Naive thymus-derived CD8-positive, alpha-beta T cell (primary cell): ENCODE measurements around the gene FRMD4B. TPM values are rescaled to one million over a fixed set of nuclear protein-coding genes. Genes with fewer than 3 reads are reported as not detected.
"Not testable (repeated sequence)": the region's sequence is repeated elsewhere in the genome, so short reads cannot be mapped to it uniquely, and the experiment has no call there.

Experiments used
- ATAC-seq, 2 donors: fragments of 150-1000 bp; cut with Tn5 transposase in 1 of 2; sonication (Bioruptor Pico), chemical (Tn5 transposase) in 1 of 2; 1 replicate in 1 of 2; 2 replicates in 1 of 2; pipeline ENCODE4 v1.10.0; 2021; ENCODE audit warnings: mild to moderate bottlenecking in 2 of 2, moderate library complexity in 2 of 2
- POLR2A ChIA-PET: fragments of 350-600 bp; sonication (Branson Sonifier 250); formaldehyde crosslinking; loops from one replicate; lab custom pipeline; 2021; ENCODE audit warnings: antibody characterized with exemption; lab: Charles Lee
- DNase-seq, 10 donors: peaks; one replicate each; pipeline versions ENCODE4 v3.0.0 to v3.0.0-alpha.2; 2020 to 2022
- H3K27ac Mint-ChIP-seq, 10 donors: one replicate each; pipeline ENCODE4 v1.8.0; 2020 to 2022; ENCODE audit warnings: mild to moderate bottlenecking in 10 of 10, mixed read lengths in 10 of 10, moderate library complexity in 4 of 10, inconsistent platforms in 1 of 10
- H3K27me3 Mint-ChIP-seq, 5 donors: one replicate each; pipeline ENCODE4 v1.8.0; 2021 to 2022; ENCODE audit warnings: mixed read lengths in 5 of 5
- H3K36me3 Mint-ChIP-seq, 3 donors: one replicate each; pipeline ENCODE4 v1.8.0; 2020 to 2022; ENCODE audit warnings: mixed read lengths in 3 of 3, mild to moderate bottlenecking in 2 of 3, inconsistent platforms in 1 of 3
- H3K4me1 Mint-ChIP-seq, 4 donors: one replicate each; pipeline ENCODE4 v1.8.0; 2021 to 2022; ENCODE audit warnings: mixed read lengths in 4 of 4
- H3K4me3 Mint-ChIP-seq, 10 donors: one replicate each; pipeline ENCODE4 v1.8.0; 2020 to 2022; ENCODE audit warnings: mild to moderate bottlenecking in 10 of 10, mixed read lengths in 10 of 10, moderate library complexity in 6 of 10, inconsistent platforms in 1 of 10
- H3K9me3 Mint-ChIP-seq, 9 donors: one replicate each; pipeline ENCODE4 v1.8.0; 2020 to 2022; ENCODE audit warnings: mixed read lengths in 9 of 9, mild to moderate bottlenecking in 3 of 9, inconsistent platforms in 1 of 9, moderate library complexity in 1 of 9
- polyA plus RNA-seq, 3 donors: library from polyadenylated mRNA; unstranded; fragments of 300-500 nt; fragmentation: Illumina TruSeq; gene quantifications; one replicate each; pipeline ENCODE4 v1.2.3, GENCODE V29; 2021
- total RNA-seq, 8 experiments: library from RNA in 2 of 8; stranded (reverse) in 2 of 8; gene quantifications; one replicate each; pipeline ENCODE4 v1.2.3 and lab custom pipeline; 2021 to 2026

Gene FRMD4B
- total and polyA plus RNA-seq, 5 experiments from 2014 or later = 0.15 to 0.39 (median 0.27) TPM

DNA sequence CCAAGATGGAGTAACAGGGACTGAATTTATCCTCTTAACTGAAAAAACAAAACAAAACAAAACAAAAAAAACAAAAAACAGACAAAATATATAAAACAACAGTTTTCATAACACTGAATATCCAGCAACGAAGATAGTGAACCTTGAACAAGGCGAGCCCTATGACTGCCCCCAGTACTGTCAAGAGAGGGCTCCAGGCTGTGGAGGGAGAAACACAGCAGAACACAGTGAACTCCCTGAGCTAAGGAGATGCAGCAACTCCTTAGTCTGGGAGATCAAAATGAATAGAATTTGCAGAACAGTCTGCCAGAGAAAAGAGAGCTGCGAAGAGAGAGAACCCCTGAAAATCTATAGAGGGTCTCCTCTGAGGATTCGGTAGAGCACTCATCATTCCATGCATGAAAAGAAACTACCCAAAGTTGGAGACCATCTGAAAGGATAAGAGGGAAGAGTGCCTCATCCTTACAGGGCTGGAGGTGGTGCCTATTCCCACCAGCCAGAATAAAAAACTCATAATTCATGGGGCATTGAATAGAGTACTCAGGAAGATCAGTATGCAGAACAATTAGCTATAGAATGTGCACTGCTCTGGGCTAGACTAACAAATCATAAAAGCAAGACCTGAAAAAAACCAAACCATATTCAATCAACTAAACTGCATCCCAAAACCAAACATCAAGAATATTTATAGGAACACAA is 101.8 kb downstream of the FRMD4B start:
- peak overlapping the region in 1 of 10 donors; percentile 40 for H3K27ac Mint-ChIP-seq
- DNase-seq (no peak), ATAC-seq (no peak)
- peaks cover 0 to 21% (median 5%) of the 10 kb centered on the region in 4 donors for H3K4me1 Mint-ChIP-seq
- POLR2A ChIA-PET = no interaction called here
- no peak overlapping the region for H3K4me3 Mint-ChIP-seq
- no peaks in the 10 kb centered on the region for H3K9me3 Mint-ChIP-seq
- no peaks in the 10 kb centered on the region for H3K36me3 Mint-ChIP-seq
- H3K27me3 Mint-ChIP-seq = no peaks in the 10 kb centered on the region

DNA sequence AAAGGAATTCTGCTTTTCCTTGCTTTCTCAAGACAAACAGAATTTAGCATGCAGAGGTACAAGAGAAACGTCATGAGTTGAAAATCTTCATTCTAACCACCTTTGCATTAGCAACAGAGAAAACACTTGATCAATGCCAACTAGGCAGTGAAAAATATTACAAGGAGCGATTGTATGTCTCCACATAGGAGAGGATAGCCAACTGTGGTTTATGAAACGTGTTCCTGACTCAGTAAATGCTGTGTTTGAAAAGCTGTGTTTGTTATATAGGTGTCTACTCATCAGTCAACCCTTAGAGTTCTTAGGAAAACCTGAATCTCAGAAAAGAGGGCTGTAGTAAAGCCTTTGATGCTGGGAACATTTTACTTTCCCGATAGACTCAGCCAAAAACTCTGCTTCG is 102.4 kb downstream of the FRMD4B start:
- no peaks in the 10 kb centered on the region for H3K27me3 Mint-ChIP-seq
- POLR2A ChIA-PET = no interaction called here
- no peaks in the 10 kb centered on the region for H3K36me3 Mint-ChIP-seq
- H3K27ac Mint-ChIP-seq = peak overlapping the region in 1 of 10 donors; percentile 51
- no peak overlapping the region for H3K4me3 Mint-ChIP-seq
- ATAC-seq = no peak
- H3K4me1 Mint-ChIP-seq = peaks cover 0 to 16% (median 5%) of the 10 kb centered on the region in 4 donors
- DNase-seq = no peak
- no peaks in the 10 kb centered on the region for H3K9me3 Mint-ChIP-seq

DNA sequence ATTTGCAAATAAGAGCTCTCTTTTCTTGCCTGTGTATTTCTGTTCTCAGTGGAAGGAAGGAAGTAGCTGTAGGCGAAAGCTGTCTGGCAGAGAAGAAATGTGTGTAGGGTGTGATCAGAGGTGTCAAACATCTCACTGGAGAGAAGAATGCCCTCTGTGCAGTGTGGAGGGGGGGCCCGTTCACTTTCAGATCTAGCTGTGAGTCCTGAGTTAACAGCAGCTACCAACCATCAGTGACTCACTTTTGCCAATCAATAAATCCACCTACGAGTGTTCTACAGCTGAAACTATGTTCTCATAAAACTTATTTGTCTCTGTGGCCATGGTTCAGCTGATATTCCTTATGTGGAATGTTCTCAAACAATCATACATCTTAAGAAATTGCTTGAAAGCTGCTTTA is 103.7 kb downstream of the FRMD4B start:
- H3K36me3 Mint-ChIP-seq = no peaks in the 10 kb centered on the region
- peak overlapping the region in 1 of 10 donors; percentile 48 for H3K4me3 Mint-ChIP-seq
- POLR2A ChIA-PET = no interaction called here
- ATAC-seq (no peak), DNase-seq (peak in 1 of 10 donors; percentile 31)
- H3K4me1 Mint-ChIP-seq = peaks cover 0 to 12% (median 5%) of the 10 kb centered on the region in 4 donors
- no peaks in the 10 kb centered on the region for H3K27me3 Mint-ChIP-seq
- H3K9me3 Mint-ChIP-seq = no peaks in the 10 kb centered on the region
- H3K27ac Mint-ChIP-seq = peak overlapping the region in 2 of 10 donors; percentile 37 to 52

GRCh38 chr3:69277403-69277802 is 108.5 kb downstream of the FRMD4B start:
- H3K9me3 Mint-ChIP-seq, H3K27me3 Mint-ChIP-seq, H3K36me3 Mint-ChIP-seq, ATAC-seq, H3K4me3 Mint-ChIP-seq, H3K27ac Mint-ChIP-seq, DNase-seq, POLR2A ChIA-PET, H3K4me1 Mint-ChIP-seq: not testable (repeated sequence)

DNA sequence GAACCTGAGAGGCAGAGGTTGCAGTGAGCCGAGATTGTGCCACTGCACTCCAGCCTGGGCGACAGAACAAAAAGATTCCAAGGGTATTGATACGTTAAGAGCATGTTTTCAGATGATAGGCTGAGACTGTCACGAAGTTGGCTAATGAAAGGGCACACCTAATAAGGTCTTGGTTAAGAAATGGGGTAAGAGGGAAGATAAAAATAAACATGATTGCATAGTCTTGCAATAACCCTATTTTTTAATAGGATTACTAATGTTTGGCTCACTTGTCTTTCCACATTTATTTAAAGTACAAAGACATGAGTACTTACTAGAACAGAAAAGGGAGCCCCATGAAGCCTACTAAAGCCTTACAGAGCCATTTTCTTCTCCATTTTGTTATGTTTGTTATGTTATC is 109.0 kb downstream of the FRMD4B start:
- Mint-ChIP-seq H3K4me1 (peaks cover 0 to 5% (median under 1%) of the 10 kb centered on the region in 4 donors), H3K4me3 (no peak overlapping the region), H3K9me3 (no peaks in the 10 kb centered on the region), H3K36me3 (no peaks in the 10 kb centered on the region), H3K27ac (no peak overlapping the region), H3K27me3 (no peaks in the 10 kb centered on the region)
- POLR2A ChIA-PET = no interaction called here
- ATAC-seq = no peak
- no peak for DNase-seq

- ATAC-seq, POLR2A ChIA-PET, H3K27me3 Mint-ChIP-seq, H3K4me3 Mint-ChIP-seq, DNase-seq, H3K36me3 Mint-ChIP-seq, H3K4me1 Mint-ChIP-seq, H3K9me3 Mint-ChIP-seq, H3K27ac Mint-ChIP-seq: not testable (repeated sequence)
Measured at GRCh38 chr3:69276191-69276590, 109.7 kb downstream of the FRMD4B start.

DNA sequence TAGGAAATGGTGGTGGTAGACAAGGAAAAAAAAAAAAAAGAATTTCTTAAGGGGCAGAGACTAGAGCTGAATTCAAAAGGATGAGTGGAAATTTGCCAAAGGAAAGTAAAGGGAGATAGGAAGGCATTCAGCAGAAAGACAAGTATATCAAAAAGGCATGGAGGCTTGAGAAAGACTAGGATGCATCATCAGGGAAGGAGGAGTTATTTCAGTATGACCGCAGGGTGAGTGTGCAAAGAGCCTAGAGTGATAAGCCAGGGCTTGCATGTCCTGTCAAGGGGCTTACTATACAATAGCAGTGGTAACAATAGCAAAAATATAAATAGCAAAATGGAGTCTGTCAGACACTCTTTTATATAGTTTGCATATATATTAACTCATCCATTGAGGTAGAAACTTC is 112.0 kb downstream of the FRMD4B start:
- ATAC-seq (no peak), DNase-seq (no peak)
- Mint-ChIP-seq H3K4me3 (no peak overlapping the region), H3K36me3 (no peaks in the 10 kb centered on the region), H3K4me1 (no peaks in the 10 kb centered on the region), H3K27ac (no peak overlapping the region), H3K27me3 (no peaks in the 10 kb centered on the region), H3K9me3 (no peaks in the 10 kb centered on the region)
- POLR2A ChIA-PET = no interaction called here

GRCh38 chr3:69272556-69272955 is 113.3 kb downstream of the FRMD4B start:
- no peak for DNase-seq
- H3K27me3 Mint-ChIP-seq = no peaks in the 10 kb centered on the region
- no peaks in the 10 kb centered on the region for H3K36me3 Mint-ChIP-seq
- H3K9me3 Mint-ChIP-seq = no peaks in the 10 kb centered on the region
- no peak overlapping the region for H3K27ac Mint-ChIP-seq
- POLR2A ChIA-PET = no interaction called here
- no peak for ATAC-seq
- no peaks in the 10 kb centered on the region for H3K4me1 Mint-ChIP-seq
- H3K4me3 Mint-ChIP-seq = no peak overlapping the region

DNA sequence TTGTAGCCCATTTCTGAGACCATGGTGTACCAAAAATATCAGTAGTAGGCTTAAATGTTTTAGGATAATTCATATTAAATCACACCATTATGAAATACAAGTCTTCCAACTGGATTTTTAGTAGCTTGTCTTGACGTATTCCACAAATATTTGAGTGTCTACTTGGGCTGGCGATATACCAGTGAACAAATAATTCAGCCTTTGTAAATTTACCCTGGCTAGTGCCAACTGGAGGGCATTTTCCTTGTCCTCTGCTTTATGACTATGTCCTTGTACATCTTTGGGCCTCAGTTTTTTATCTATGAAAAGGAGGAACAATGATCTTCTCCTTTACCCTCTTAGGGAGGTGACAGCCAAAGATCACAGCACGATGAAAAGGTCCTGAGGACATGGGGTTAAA is 114.8 kb downstream of the FRMD4B start:
- DNase-seq (no peak), ATAC-seq (no peak)
- no peaks in the 10 kb centered on the region for H3K27me3 Mint-ChIP-seq
- H3K4me1 Mint-ChIP-seq = no peaks in the 10 kb centered on the region
- H3K9me3 Mint-ChIP-seq = no peaks in the 10 kb centered on the region
- no peaks in the 10 kb centered on the region for H3K36me3 Mint-ChIP-seq
- H3K27ac Mint-ChIP-seq = no peak overlapping the region
- no peak overlapping the region for H3K4me3 Mint-ChIP-seq
- POLR2A ChIA-PET = no interaction called here

DNA sequence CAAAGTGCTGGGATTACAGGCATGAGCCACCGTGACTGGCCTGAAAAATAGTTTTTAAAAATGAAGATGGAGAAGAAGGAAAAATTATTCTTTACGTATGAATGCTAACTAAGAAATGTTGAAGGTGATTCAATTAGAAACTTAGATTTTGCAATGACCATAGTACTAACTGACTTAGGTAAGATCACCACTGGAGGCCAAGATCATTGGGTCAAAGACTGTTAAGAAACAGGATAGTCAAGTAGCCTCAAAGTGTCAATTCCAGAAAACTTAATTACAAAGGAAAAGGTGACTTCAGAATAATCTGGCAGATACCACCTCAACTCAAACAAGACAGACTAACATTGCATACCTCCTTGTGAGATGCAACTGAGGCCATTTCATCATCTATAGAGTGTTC is 119.3 kb downstream of the FRMD4B start:
- no peaks in the 10 kb centered on the region for H3K4me1 Mint-ChIP-seq
- POLR2A ChIA-PET = no interaction called here
- H3K27me3 Mint-ChIP-seq = peaks cover 0 to 9% (median 0%) of the 10 kb centered on the region in 5 donors
- no peak overlapping the region for H3K27ac Mint-ChIP-seq
- no peaks in the 10 kb centered on the region for H3K36me3 Mint-ChIP-seq
- DNase-seq (no peak), ATAC-seq (no peak)
- no peaks in the 10 kb centered on the region for H3K9me3 Mint-ChIP-seq
- no peak overlapping the region for H3K4me3 Mint-ChIP-seq

DNA sequence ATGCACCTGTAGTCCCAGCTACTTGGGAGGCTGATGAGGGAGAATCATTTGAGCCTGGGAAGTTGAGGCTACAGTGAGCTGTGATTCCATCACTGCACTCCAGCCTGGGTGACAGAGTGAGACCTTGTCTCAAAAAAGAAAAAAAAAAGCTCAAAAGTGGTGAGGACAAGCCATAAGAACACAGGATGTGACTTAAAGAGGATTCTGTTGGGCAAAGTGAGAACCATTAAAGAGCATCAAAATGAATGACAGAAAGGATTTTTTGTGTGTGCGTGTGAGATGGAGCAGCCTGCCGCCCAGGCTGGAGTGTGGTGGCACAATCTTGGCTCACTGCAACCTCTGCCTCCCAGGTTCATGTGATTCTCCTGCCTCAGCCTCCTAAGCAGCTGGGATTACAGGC is 119.8 kb downstream of the FRMD4B start:
- H3K36me3 Mint-ChIP-seq, ATAC-seq, H3K4me3 Mint-ChIP-seq, H3K9me3 Mint-ChIP-seq, H3K27ac Mint-ChIP-seq, H3K27me3 Mint-ChIP-seq, DNase-seq, H3K4me1 Mint-ChIP-seq, POLR2A ChIA-PET: not testable (repeated sequence)

DNA sequence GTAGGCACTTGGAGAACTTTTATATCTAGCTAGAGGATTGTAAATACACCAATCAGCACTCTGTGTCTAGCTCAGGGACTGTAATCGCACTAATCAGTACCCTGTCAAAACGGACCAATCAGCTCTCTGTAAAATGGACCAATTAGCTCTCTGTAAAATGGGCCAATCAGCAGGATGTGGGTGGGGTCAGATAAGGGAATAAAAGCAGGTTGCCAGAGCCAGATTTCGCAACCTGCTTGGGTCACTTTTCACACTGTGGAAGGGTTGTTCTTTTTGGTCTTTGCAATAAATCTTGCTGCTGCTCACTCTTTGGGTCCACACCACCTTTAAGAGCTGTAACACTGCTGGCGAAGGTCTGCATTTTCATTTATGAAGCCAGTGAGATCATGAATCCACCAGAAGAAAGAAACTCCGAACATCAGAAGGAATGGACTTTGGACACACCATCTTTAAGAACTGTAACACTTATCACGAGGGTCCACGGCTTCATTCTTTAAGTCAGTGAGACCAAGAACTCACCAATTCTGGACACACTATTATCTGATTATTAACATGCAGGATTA is 125.0 kb downstream of the FRMD4B start:
- DNase-seq, H3K27me3 Mint-ChIP-seq, H3K27ac Mint-ChIP-seq, ATAC-seq, H3K9me3 Mint-ChIP-seq, H3K36me3 Mint-ChIP-seq, POLR2A ChIA-PET, H3K4me1 Mint-ChIP-seq, H3K4me3 Mint-ChIP-seq: not testable (repeated sequence)

DNA sequence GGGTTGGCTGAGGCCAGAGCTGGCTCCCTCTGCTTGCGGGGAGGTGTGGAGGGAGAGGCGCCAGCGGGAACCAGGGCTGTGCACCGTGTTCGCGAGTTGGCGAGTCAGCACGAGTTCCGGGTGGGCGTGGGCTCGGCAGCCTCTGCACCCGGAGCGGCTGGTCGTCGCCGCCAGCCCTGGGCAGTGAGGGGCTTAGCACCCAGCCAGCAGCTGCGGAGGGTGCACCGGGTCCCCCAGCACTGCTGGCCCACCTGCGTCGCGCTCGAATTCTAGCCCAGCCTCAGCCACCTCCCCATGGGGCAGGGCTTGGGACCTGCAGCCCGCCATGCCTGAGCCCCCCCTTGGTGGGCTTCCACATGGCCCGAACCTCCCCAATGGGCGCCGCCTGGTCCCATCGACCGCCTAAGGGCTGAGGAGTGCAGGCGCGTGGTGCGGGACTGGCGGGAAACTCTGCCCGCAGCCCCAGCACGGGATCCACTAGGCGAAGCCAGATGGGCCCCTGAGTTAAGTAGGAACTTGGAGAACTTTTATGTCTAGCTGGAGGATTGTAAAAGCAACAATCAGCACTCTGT is 125.6 kb downstream of the FRMD4B start:
- Mint-ChIP-seq H3K4me3 (no peak overlapping the region), H3K36me3 (no peaks in the 10 kb centered on the region), H3K9me3 (no peaks in the 10 kb centered on the region), H3K27me3 (peaks cover 0 to 9% (median 0%) of the 10 kb centered on the region in 5 donors), H3K27ac (no peak overlapping the region), H3K4me1 (no peaks in the 10 kb centered on the region)
- DNase-seq (no peak), ATAC-seq (no peak)
- POLR2A ChIA-PET = no interaction called here
